Activated CD8-positive, alpha-beta memory T cell treated with anti-CD3 and anti-CD28 coated beads, Interleukin-2, amount 50 U/mL, for 24 hours (primary cell): ENCODE measurements around the gene CES3.
"Not testable (repeated sequence)": the region's sequence is repeated elsewhere in the genome, so short reads cannot be mapped to it uniquely, and the experiment has no call there.

ENCODE experiments used
- DNase-seq: peaks from one replicate; pipeline ENCODE4 v3.0.0-alpha.2; 2020; ENCODE audit errors: extremely low read depth

The CES3 gene

GRCh38 chr16:66926171-66926947 lies 34.7 kb upstream of the CES3 start:
- no peak for DNase-seq

GRCh38 chr16:66926961-66927436 lies 34.1 kb upstream of the CES3 start:
- no peak for DNase-seq

DNA sequence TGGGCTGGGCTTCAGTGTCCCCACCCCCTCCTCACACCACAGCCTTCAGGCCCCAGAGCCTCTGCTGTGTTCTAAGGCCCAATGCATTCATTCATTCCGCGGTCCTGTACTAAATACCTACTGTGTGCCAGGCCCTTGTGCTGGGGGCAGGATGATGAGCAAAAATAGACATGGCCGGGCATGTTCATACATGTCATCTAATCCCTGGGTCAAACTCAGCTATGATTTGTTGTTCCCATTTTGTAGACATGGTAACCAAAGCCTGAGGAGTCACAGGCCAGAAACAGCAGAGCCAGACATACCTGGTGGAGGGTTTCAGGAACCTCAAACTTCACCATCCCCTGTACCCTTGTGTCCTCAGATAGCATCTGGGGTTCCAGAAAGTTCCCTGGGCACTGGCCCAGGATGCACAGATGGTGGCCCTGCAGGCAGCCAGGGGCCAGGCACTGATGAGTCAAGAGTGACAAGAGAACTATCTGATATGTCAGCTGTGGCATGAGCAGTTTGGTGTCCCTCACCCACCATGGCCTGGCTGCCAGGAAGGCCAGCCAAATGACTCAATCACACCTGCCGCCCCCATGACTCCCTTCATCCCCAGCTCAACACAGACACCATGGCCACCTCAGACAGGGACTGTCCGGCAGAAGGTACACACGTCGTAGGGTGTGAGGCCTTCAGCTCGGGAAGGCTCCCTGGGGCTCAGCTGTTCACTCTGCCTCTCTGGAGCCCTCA lies 33.0 kb upstream of the CES3 start:
- no peak for DNase-seq

DNA sequence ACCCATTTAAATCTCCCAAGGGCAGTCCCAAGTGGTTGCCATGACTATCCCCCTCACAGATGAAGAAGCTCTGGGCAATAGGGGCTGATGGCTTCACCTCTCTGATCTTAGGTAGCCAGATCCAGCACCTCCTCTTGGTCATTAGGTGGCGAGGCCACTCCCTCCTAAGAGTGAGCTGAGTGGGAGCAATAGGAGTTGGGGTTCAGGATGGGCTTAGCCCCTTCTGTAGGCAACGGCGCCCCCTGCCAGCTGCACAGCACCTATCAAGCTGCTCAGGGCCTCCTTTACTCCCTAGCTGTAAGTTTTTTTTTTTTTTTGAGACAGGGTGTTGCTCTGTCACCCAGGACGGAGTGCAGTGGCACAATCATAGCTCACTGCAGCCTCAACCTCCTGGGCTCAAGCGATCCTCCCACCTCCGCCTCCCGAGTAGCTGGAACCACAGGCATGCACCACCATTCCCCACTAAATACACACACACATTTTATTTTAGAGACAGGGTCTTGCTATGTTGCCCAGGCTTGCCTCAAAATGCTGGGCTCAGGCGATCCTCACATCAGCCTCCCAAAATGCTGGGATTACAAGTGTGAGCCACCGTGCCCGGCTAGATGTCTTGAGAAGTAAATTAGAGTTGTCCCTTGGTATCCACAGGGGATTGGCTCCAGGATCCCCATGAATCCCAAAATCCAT lies 32.2 kb upstream of the CES3 start:
- no peak for DNase-seq

GRCh38 chr16:66930189-66930588 lies 30.9 kb upstream of the CES3 start:
- no peak for DNase-seq

DNA sequence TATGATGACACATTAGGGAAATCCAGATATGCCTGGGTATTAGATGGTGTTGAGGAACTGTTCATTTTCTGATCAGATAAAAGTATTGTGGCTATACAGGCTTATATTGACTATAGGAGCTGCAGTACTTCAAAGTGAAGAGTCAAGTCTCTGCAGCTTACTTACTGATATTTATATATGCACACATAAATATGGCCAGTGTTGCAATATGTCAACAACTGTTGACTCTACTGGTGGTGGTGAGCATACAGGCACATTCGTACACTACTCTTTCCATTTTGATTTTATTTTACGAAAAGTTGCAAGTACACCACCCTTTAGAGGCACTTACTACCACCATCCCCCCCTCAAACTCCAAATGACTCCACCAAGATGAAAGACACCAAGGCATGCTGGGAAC lies 29.4 kb upstream of the CES3 start:
- DNase-seq: no peak

GRCh38 chr16:66932076-66932475 lies 29.0 kb upstream of the CES3 start:
- DNase-seq: no peak

GRCh38 chr16:66933776-66934137 lies 27.3 kb upstream of the CES3 start:
- no peak for DNase-seq

DNA sequence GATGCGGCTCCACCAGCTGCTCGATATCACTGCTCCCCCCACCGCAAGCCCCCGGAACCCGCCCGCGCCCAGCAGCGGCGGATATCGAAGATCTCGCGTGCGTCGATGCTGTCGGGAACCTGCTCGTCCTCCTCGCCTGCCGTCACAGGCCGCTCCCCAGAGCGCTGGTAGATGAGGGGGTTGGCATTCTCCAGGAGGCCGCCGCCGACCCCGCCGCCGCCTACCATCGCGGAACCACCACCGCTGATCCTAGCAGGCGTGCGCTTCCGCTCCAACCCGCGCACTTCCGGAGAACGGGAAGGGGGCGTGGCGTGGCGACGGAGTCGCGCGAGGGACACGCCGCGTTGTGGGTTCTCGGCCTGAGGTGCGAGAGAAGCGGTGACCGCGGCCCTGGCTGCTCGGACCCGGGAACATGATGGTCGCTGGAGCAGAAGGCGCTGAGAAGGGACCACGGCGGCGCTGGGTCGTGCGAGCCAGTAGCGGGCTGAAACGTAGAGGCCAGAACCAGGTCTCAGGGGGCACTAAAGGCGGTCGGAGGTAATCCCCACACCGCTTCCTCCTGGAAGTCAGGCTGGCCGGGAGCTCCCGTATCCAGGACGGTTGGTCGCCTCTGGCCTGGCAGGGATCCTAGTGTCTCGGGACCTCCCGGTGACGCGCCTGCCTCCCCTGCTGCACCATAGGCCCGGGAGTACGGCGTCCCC lies 26.8 kb upstream of the CES3 start, which contains the start of gene CIAO2B:
Gene CIAO2B (minus strand): TSS at position 265 of the 701 bp plus-strand sequence. CDS start 38 bp downstream, at position 227.
- peak; percentile 58 for DNase-seq

- DNase-seq: not testable (repeated sequence)
Observed at GRCh38 chr16:66934839-66935313, 26.2 kb upstream of the CES3 start.

GRCh38 chr16:66935314-66936011 lies 25.6 kb upstream of the CES3 start, which contains the start of gene CES2:
Gene CES2 (plus strand): TSS chr16:66935516. CDS start chr16:66935636, 120 bp downstream.
- no peak for DNase-seq

- no peak for DNase-seq
Observed at GRCh38 chr16:66936462-66936861, 24.6 kb upstream of the CES3 start.

DNA sequence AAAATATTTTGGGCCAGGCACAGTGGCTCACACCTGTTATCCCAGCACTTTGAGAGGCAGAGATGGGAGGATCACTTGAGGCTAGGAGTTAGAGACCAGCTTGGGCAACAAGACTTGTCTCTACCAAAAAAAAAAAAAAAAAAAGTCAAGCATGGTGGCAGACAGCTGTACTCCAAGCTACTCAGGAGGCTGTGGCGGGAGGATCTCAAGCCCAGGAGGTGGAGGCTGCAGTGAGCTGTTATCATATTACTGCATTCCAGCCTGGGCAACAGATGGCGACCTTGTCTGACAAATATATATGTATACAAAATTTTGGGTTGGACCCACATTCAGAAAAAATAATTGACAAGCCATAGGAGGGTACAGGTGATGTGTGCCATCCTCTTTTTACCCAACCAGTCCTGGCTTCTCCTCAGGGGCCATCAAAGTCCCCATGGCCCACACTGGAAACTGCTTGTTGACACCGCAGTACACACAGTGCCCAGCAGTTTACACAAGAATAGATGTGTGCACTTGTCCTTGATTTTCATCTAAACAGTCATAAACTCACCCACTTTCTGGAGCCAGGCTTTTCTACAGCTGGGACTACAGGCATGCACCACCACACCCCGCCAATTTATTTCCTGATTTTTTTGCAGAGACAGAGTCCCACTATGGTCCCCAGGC lies 24.0 kb upstream of the CES3 start:
- no peak for DNase-seq

GRCh38 chr16:66937725-66938337 lies 23.2 kb upstream of the CES3 start:
- DNase-seq: no peak

DNA sequence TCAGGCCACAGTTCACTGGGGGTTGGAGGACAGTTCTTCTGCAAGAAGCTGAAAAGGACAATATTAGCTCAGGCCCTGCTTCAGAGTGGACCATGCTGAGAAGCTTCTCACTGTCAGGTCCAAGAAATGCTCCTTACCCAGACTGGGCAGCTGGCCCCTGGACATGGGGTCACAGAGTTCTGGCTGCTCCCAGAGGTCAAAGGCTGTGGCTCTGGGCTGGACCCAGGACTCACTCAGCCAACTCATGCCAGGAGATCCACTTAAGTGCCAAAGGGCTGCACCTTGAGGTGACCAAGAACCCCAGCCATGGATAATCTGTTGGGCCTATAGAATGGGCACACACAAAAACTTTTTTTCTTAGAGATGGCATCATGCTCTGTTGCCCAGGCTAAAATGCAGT lies 21.7 kb upstream of the CES3 start:
- no peak for DNase-seq

- no peak for DNase-seq
Observed at GRCh38 chr16:66940236-66940635, 20.8 kb upstream of the CES3 start.

GRCh38 chr16:66942981-66943380 lies 18.1 kb upstream of the CES3 start:
- no peak for DNase-seq

DNA sequence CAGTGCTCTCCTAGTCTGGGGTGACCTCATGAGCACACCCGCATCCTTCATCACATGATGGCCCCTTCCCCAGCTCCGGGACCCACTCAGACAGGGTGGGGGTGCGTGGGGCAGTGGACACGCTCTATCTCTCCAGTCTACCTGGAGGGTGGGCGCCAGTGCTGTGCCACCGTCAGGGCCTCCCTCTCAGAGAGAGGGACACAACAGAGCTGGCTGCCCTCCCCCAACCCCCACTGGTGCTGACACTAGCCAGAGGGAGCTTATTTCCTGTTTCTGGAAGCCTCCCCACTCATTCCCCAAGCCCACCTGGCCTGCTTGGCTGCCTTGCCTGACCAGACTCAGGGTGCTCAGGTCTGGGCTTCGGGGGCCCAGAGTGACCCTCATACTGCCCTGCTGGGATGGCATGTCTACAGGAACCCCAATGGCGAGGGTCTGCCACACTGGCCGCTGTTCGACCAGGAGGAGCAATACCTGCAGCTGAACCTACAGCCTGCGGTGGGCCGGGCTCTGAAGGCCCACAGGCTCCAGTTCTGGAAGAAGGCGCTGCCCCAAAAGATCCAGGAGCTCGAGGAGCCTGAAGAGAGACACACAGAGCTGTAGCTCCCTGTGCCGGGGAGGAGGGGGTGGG lies 17.5 kb upstream of the CES3 start:
- no peak for DNase-seq

- no peak for DNase-seq
Observed at GRCh38 chr16:66944054-66944441, 17.0 kb upstream of the CES3 start.

DNA sequence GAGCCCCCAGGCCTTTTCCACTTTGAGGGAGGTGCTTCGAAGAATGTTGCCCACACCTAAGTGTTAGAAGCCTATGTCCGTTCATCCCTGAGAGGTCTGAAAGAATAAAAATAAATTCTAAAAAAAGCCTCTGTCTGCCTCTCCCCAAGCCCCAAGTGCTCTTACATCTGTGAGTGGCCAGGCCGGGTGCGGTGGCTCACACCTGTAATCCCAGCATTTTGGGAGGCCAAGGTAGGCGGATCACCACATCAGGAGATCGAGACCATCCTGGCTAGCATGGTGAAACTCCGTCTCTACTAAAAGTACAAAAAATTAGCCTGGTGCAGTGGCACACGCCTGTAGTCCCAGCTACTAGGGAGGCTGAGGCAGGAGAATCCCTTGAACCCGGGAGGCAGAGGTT lies 16.1 kb upstream of the CES3 start:
- not testable (repeated sequence) for DNase-seq
